GM18499 (cell line): Measurements from ENCODE around the gene HSPB1.
A peak's percentile ranks its signal among the peaks of the same experiment; 100 is the strongest.
"Not testable (repeated sequence)": the region's sequence is repeated elsewhere in the genome, so short reads cannot be mapped to it uniquely, and the experiment has no call there.

ENCODE experiments used
- ATAC-seq: cut with Tn5 transposase; IDR thresholded peaks from one replicate; pipeline ENCODE4 v1.9.1; 2021; ENCODE audit warnings: moderate number of reproducible peaks; ENCODE audit not compliant: insufficient read depth, unreplicated experiment

Gene HSPB1

DNA sequence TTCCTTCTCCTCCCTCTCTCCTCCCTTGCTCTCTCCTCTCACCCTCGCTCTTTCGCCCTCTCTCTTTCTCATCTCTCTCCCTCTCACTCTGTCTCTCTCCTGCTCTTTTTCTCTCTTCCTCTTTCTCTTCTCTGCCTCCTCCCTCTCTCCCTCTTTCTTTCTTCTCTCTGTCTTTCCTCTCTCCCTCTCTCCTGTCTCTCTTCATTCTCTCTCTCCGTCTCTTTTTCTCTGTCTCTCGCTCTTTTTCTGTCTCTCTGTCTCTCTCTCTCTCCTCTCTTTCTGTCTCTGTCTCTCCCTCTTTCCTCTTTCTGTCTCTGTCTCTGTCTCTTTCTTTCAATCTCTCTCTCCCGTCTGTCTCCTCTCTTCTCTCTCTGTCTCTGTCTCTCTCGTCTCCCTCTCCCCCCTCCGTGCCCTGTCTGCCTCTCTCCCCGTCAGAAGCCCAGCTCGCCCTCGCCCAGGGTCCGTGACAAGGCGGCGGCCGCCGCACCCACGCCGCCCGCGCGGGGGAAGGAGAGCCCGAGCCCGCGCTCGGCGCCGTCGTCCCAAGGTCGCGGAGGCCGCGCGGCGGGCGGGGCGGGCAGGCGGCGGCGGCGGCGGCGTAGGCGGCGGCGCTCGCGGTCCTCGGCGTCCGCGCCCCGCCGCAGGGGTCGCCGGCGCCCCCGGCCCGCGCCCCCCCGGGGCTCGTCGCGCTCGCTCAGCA is 21.3 kb upstream of the HSPB1 start:
- ATAC-seq, result no peak

DNA sequence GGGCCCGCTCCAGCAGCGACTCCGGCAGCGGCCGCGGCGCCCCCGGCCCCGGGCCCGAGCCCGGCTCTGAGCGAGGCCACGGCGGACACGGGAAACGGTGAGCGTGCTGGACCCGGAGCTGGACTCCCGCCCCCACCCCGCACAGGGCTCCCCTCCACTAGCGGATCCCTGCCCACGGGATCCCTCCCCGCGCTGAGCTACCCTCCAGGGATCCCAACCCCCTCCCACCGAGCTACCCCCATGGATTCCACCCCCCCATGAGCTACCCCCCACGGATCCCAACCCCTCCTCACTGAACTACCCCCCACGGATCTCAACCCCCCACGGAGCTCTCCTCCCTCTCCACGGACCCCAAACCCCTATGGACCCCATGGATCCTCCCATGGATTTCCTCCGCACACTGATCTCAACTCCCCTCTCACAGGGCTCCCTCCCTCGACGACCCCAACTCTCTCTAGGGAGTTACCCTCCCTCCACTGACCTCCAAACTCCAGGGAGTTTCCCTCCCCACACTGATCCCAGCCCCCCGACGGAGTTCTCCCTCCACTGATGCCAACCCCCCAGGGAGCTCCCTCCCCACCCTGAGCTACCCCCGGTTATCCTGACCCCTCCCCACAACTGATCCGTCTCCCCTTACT is 20.6 kb upstream of the HSPB1 start:
- no peak for ATAC-seq

DNA sequence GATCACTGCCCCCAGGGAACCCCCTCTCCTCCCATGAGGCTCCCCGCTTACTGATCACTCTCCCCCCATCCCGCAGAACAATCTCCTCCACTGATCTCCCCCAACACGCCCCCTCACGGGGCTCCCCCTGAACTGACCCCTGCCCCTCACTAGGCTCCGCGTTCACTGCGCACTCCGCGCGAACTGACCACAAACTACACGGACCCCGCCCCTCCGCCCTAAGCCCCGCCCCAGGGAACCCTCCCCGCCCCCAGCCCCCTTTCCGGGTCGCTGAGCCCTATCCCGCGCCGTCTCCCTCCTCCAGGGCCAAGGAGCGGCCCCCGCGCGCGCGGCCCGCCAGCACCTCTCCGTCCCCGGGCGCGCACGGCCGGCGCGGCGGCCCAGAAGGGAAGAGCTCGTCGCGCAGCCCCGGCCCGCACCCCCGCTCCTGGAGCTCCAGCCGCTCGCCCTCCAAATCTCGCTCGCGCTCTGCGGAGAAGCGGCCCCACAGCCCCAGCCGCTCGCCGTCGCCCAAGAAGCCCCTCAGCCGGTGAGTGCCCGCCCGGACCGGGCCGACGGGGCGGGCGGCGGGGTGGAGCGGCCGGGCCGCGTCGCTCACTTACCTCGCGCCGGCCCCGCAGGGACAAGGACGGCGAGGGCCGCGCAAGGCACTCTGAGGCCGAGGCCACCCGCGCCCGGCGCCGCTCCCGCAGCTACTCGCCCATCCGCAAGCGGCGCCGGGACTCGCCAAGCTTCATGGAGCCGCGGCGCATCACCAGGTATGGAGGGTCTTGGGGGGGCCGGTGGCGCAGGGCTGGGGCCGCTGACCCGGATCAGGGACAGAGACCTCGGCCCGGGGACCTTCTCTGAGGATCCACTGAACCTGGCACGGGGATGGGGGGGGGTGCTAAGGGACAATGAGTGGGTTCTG is 19.9 kb upstream of the HSPB1 start:
- ATAC-seq, result no peak

DNA sequence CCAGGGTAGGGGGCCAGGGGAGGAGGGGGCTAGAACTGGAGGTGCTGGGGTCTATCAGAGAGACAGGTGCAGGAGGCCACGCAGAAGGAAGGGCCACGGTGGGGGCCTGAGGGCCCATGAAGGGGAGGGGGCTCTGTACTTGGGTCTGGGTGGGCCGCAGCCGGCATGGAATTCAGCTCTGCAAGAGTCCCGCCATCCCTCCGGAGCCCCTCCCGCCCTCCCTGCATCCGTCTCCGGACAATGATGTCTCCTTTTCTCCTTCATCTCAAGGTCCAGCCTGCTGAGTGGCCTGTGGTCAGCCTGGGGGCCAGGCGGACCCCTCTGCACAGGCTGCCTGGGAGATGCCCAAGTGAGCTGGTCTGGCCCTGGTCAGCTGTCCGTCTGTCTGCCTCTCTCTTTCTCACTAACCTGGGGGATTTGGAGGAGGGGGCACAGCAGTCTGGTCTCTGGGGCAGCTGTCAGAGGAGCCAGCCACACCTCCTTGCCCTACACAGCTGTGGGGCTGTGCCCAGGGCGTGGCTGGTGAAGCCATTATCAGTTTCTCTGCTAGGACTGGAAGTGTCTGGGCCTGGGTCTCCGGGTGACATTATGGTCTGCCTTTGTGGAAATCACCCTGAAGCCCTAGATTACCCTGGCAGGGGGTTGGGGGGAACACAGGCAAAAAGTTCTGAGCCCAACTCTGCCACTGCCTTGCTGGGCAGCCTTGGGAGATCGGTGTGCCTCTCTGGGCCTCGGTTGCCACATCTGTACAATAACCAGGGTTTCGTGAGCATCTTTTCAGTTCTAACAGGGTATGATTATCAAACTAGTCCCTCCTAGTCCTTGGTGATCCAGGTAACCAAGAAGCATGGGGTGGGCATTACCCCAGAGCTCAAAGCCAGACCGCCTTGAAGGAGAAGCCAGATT is 19.0 kb upstream of the HSPB1 start:
- no peak for ATAC-seq

DNA sequence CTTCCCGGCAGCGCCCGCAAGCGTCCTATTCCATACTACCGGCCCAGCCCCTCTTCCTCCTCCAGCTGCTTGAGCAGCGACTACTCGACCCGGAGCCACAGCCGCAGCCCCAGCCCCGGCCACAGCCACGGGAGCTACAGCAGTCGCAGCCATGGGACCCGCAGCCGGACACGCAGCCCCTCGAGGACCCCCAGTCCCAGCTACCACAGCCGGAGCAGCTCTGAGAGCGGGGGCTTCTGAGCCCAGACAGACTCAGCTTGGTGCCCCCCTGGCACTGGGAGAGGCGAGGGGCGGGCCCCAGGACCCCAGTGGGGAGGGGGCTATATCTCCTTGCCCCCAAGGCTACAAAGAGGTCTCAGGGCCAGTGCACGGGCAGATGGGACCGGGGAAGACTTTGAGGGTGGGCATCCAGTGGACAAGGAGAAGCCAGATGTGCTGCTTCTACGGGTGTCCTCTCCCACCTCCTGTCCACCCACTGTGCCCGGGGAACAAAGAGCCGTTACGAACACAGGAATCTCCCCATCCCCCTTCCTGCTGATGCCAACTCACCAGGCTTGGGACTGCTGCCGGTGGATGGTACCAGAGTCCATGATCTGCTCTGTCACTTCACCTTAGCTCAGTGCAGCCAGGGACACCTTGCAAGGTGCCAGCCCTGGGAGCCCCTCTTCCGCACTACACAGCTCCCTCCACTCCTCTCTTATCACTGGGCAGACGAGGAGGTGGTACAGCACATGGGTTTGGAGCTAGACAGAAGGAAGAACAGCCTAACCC is 16.7 kb upstream of the HSPB1 start:
- no peak for ATAC-seq

DNA sequence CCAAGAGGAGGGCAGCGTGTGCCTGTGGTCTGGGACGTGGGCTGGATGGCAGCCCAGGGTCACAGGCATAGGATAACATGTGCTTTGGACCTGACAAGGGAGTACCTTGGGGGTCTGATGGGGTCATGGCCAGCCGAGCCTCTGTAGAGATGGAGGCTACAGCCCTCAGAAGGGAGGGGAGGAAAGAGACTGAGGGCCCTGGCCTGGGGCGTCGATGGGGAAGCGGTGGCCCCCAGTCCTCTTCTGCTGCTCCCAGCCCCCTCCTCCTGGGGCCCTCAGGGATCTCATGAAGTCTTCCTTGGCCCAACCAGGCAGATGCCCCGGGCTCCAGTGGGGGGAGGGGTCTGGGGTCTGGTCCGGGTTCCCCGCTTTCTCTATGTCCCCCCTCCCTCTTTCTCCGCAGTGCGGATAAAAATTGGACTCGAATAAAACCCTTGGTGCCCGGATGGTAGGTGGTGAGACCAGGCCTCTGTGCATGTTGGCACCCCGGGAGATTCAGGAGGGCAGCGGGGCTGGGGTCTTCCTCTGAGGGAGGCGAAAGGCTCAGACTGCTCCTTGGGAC is 15.6 kb upstream of the HSPB1 start:
- ATAC-seq, result no peak

DNA sequence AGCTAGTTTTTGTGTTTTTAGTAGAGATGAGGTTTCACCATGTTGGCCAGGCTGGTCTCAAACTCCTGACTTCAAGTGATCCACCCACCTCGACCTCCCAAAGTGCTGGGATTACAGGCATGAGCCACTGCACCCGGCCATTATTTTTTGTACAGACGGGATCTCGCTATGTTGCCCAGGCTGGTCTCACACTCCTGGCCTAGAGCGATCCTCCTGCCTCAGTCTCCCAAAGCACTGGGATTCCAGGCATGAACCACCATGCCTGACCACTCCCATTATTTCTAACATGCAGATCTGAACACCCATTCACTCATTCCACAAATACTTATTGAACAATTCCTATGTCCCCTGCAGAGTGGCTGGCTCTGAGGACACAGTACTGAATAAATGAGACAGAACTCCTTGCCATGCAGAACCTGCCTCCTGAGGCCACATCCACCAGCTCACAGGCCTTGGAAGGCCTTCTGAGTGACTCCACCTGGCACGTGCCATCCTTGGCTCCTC is 11.6 kb upstream of the HSPB1 start:
- ATAC-seq, result not testable (repeated sequence)

DNA sequence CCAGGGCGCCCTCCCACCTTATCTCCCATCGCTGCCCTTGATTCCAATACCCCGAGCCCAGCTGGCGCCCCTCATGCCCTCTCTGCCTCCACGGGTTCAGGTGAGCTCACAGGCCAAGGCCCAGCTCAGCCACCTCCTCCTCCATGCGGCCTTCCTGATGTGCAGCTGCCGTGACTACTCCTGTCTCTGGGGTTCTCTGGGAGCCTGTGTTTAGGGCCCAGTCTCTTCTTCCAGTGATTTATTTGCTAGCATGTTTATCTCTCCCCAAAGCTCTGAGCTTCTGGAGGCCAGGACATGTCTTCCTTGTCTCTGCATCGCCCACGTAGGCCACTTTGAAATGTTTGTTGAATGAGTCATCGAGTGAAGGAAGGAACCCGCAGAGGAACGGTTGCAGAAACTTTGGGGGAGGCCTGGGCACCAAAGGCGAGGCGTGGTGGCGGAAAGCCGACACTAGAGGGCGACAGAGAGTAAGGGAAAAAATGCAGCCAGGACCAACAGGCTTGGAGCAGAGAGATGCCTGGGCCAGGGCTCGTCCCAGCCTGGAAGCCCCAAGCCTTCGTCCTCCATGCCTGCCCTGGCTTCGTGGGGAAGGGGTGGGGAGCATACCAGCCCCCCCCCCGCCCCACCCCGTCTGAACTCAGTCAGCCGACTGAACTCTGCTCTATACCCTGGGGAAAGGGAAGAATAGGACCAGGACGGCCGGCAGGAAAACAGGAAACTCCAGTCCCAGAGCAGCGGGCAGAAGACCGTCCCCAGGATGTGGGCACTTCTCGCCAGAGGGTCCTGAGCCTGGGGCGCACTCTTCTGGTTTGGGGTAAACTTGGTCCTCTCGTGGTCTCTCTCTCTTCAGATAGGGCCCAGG is 10.9 kb upstream of the HSPB1 start:
- ATAC-seq, result peak; percentile 76

DNA sequence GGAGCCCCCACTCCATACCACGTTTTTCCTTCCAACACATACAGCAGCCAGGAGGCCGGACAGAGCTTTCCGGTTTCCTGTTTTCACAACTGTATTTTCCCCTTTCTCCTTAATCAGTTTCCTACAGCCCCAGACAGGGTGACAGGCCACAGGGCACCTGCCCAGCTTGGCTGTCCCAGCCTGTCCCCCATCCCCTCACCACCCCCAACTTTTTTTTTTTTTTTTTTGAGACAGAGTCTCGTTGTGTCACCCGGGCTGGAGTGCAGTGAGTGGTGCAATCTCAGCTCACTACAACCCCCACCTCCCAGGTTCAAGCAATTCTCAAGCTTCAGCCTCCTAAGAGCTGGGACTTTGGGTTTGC is 10.3 kb upstream of the HSPB1 start:
- no peak for ATAC-seq

DNA sequence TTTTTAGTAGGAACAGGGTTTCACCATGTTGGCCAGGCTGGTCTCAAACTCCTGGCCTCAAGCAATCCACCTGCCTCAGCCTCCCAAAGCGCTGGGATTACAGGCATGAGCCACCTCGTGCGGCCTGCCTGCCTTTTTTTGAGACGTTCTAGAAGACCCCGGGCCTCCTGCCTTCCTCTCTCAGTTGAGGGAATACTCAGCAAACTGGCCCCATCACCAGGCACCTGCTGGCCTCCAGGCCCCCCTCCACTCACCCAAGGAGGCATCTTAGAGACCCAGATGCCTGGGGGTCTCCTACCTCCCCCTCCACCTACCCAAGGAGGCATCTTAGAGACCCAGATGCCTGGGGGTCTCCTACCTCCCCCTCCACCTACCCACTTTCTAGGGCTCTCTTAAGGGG is 9.6 kb upstream of the HSPB1 start:
- ATAC-seq, result not testable (repeated sequence)

DNA sequence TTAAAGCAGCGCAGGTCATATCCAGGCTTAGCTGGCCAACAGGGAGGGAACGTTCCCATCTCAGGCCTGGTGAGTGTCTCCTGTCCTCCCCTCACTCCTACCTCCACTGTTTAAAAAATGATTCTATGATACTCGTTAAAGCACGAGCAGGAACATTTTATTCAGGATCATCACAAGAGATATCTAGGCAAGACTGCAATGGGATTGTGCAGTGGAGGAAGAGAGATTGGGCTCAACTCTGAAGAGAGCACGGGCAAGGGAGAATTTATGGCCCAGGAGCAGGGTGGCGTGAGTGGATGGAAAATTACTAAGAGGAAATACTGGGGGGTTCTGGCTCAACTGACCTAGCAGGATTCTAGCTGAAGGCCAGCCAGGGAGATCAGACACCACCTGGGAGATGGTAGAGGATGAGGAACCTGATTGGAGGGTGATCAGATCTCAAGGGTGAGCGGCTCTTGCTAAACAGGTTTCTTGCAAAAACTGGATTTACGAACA is 9.0 kb upstream of the HSPB1 start:
- no peak for ATAC-seq

DNA sequence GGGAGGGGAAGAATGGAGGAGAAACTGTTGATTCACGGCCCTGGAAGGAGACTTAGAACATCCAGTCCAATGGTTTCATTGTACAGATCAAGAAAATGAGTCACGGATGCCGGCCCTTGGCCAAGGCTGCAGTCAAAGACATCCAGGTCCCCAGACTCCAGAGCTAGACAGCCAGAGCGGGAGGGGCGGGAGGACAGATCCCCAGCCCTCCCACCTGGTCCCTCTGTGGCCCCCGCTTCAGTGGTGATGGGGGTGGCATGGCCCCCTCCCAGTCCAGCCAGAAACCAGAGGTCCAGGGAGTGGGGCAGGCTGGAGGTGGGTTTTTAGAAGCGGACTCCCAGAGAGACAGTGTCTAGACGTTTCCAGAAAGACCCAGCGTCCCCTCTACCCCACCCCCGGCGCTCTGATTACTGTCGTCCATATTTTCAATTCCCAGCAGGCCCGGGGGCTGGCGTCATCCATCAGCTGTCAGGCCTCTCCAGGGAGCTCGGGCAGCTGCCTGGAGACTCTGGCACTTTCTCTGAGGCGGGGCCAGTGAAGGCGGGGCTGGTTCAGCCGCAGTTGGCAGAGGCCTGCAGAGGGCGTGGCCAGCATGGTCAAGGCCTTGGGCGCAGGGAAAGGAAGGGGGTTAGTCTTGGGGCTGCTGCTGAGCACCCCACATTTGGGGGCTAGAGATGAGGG is 8.0 kb upstream of the HSPB1 start:
- ATAC-seq, result no peak

DNA sequence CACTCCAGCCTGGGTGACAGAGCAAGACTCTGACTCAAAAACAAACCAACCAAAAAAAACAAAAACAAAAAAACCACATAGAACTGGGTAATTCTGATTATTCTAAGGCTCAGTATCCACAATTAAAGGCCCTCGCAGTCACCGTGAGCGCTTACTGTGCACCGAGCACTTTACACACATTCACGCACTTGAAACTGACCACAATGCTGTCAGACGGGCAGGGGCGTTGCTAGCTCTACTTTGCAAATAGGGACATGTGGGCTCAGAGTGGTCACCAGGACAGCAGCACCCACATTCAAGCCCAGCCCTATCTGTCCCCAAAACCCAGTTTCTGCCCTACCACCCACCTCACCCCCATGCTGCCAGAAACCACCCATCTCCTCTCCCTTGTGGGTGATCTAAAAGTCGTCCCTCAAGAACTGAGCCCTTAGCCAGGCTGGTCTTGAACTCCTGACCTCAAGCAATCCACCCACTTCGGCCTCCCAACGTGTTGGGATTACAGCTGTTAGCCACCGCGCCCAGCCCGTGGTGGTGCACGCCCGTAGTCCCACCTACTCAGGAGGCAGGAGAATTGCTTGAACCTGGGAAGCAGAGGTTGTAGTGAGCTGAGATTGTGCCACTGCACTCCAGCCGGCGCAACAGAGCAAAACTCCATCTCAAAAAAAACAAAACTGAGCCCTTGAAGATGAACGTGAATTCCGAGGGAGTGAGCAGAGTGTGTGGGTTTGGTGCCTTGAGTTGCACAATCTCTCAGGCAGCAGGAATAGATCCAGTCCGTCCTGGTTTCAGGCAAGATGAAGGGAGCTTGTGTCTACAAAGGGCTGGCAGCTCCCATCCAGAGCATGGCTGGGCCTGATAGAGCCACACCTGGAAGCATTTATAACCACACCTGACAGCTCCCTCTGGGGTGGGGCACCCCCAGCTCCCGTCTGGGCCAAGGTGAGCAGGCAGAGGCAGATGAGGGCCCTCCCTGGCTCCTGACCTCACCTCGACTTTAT is 5.4 kb upstream of the HSPB1 start:
- no peak for ATAC-seq

DNA sequence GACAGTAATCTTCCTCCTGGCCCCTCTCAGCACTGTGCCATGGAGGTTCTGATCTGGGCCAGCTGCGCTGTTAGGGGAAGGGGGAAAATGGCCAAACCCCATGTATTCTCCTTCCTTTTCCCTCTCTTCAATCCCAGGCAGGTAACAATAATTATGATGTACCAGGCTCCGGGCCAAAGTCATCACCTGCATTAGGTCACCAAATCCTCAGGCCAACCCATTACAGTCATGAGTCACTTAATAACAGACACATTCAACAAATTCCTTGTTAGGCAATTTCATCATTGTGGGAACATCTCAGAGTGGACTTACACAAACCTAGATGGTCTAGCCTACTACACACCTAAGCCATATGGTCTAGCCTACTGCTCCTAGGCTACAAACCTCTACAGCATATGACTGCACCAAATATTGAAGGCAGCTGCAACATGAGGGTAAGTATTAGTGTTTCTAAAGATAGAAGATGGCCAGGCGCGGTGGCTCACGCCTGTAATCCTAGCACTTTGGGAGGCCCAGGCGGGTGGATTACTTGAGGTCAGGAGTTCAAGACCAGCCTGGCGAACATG is 2.2 kb upstream of the HSPB1 start:
- ATAC-seq, result no peak

DNA sequence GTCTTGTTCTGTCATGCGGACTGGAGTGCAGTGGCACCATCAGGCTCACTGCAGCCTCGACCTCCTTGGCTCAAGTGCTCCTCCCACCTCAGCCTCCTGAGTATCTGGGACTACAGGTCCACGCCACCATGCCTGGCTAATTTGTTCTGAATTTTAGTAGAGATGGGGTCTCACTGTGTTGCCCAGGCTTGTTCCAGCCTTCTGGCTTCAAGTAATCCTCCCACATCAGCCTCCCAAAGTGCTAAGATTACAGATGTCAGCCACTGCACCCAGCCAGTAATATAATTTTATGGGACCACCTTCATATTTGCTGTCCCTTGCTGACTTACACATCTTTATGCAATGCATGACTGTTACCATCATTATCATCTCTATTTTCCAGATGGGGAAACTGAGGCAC is 1.5 kb upstream of the HSPB1 start:
- no peak for ATAC-seq
